Activated CD4-positive, alpha-beta T cell treated with anti-CD3 and anti-CD28 coated beads, Interleukin-2, amount 50 U/mL, for 16 hours (primary cell): ENCODE data around the gene UBTD1.
A peak's percentile ranks its signal among the peaks of the same experiment; 100 is the strongest.

Experiments used
- DNase-seq: peaks from one replicate; pipeline ENCODE4 v3.0.0-alpha.2; 2020

Gene UBTD1

GRCh38 chr10:97483921-97484320 lies 14.8 kb upstream of the UBTD1 start:
- no peak for DNase-seq

- DNase-seq, result no peak
Measured at GRCh38 chr10:97485647-97486281, 13.0 kb upstream of the UBTD1 start.

- DNase-seq, result peak; percentile 14
Measured at GRCh38 chr10:97490592-97490991, 8.1 kb upstream of the UBTD1 start.

- DNase-seq, result no peak
Measured at GRCh38 chr10:97494151-97494550, 4.6 kb upstream of the UBTD1 start.

- peak; percentile 12 for DNase-seq
Measured at GRCh38 chr10:97494863-97495506, 3.7 kb upstream of the UBTD1 start.

GRCh38 chr10:97497572-97498075 lies 1.1 kb upstream of the UBTD1 start:
- DNase-seq, result peak; percentile 90

GRCh38 chr10:97498076-97498840 lies 466 bp upstream of the UBTD1 start, which contains the start of gene MMS19:
TSS of gene MMS19 (minus strand) at chr10:97498422. CDS start at chr10:97498384, 38 bp downstream.
- peak; percentile 99 for DNase-seq

- no peak for DNase-seq
Measured at GRCh38 chr10:97499561-97500296, 1.0 kb downstream of the UBTD1 start.

- no peak for DNase-seq
Measured at GRCh38 chr10:97500297-97500575, 1.5 kb downstream of the UBTD1 start.

- DNase-seq, result no peak
Measured at GRCh38 chr10:97502916-97503315, 4.2 kb downstream of the UBTD1 start.

- no peak for DNase-seq
Measured at GRCh38 chr10:97503406-97503805, 4.7 kb downstream of the UBTD1 start.

GRCh38 chr10:97505152-97505551 lies 6.4 kb downstream of the UBTD1 start:
- DNase-seq, result no peak

GRCh38 chr10:97506199-97506991 lies 7.7 kb downstream of the UBTD1 start:
- DNase-seq, result peak; percentile 11

- DNase-seq, result no peak
Measured at GRCh38 chr10:97508342-97508741, 9.6 kb downstream of the UBTD1 start.

- DNase-seq, result no peak
Measured at GRCh38 chr10:97509120-97509680, 10.5 kb downstream of the UBTD1 start.

- DNase-seq, result no peak
Measured at GRCh38 chr10:97510686-97511085, 12.0 kb downstream of the UBTD1 start.

- no peak for DNase-seq
Measured at GRCh38 chr10:97511711-97512440, 13.2 kb downstream of the UBTD1 start.

- DNase-seq, result no peak
Measured at GRCh38 chr10:97512993-97513392, 14.3 kb downstream of the UBTD1 start.

GRCh38 chr10:97514344-97514743 lies 15.6 kb downstream of the UBTD1 start:
- no peak for DNase-seq

GRCh38 chr10:97515271-97515978 lies 16.7 kb downstream of the UBTD1 start:
- no peak for DNase-seq
